NCI-H82 treated with DMSO at 0.1 percent for 48 hours (cell line): ENCODE data around the gene AFAP1L1.

ENCODE experiments used
- DNase-seq: peaks from one replicate; lab custom pipeline; 2025; ENCODE audit not compliant: unreplicated experiment; lab: John Stamatoyannopoulos, UW

AFAP1L1 gene

DNA sequence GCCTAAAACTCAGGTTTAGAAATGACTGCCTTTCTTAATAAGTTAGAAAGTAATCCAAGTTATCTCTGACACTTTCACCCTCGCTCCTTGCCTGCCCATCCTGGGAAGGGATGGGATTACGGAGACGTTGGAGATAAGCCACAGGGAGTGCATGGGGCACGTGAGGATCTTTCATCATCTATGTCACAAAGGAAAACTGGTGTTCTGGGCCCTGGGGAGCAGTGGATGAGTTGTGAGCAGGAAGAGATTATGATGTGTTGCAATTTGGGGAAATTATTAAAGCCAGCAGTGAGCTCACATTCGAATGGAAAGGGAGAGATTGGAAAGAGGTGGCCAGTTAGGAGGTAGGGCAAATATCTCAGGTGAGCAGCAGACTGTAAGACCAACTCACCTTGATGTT is 12.8 kb downstream of the AFAP1L1 start:
- no peak for DNase-seq

DNA sequence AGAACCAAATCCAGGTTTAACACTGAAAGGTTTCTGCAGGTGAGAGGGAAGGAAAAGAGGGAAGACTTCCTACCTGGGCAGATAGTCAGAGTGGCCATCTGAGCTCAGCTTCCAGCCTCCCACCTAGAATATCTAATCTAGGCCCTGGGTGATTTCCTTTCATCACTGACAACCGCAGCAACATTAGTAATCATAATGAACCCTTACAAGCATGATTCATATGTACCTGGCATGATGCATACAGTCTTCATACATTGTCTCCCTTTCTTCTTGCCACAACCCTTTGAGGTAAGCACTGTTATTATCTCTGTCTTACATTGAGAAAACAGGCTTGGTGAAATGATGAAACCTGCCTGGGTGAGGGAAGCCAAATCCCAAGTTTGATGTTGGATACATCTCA is 13.5 kb downstream of the AFAP1L1 start:
- DNase-seq, result no peak

DNA sequence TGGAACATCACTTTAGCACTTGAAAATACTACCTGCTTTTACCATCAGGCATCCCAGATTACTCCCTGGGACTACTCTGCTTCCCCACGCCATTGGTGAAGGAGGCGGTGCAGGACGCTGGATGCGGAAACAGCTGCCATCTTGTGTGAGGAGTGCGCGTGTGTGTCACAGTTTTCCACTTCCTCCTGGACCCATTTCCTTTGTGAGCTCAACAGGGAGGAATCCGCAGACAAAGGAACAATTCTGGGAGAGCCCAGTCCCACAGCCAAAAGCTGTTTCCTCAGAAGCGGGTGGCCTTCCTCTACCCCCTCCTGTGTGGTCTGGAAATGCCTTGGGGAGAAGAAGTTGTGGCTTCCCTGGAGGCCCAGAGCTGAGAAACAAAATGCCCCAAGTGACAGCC is 16.8 kb downstream of the AFAP1L1 start:
- no peak for DNase-seq

DNA sequence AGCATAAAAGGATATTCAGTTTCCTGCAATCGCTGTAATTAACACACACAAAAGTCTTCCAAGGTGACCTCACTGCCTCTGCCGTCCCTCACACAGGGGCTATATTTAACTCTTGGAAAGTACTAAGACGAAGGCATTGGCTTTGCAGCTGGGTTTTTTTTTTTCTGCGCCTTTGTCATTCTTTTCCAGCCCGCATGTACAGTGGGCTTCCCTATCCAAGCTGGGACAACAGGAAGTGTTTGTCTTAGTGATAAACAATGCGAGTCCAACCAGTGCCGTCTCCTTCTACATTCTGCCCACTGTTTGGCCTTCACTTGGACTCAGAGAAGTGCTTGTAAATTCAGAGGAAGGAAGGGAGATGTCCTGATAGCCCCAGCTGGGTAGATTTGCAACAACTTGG is 17.6 kb downstream of the AFAP1L1 start:
- DNase-seq, result no peak

DNA sequence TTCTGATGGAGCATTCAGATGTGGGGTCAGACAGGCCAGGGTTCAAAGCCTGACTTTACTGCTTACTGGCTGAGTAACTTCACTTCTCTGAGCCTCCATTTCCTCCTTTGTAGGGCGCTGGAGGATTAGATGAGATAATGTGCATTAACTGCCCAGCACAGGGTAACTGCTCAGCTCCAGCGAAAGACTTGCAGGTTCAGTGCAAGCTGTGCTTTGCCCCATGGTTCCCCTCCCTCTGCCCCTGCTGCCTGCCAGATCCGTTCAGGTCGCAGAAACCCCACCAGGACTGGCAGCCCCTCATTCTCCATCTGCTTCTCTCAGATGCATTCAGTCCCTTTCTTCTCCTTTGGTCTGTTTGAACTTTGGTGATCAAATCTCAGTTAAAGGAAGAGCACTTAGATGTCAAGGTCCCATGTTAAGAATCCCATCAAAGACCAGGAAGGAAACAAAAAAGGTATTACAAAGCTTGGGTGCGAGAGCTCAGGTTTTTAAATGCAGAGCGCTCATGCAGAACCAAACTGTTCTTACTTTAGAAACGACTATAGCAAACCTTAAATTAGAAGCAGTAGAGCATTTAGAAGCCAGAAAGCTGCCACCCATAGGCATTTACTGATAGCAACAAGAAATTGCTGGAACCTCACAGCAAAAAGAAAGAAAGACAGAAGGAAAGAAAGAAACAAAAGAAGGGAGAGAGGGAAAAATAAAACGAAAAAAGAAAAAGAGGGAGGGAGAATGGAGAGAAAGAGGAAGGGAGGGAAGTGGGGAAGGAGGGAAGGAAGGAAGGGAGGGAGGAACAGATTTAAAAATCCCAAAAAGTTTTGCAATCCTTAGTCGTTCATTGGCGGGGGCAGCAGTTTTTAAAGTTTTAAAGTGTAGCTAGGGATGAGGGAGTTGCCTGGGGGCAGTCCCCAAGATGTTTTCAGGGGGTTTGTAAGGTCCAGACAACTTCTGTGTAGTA is 23.5 kb downstream of the AFAP1L1 start:
- no peak for DNase-seq

DNA sequence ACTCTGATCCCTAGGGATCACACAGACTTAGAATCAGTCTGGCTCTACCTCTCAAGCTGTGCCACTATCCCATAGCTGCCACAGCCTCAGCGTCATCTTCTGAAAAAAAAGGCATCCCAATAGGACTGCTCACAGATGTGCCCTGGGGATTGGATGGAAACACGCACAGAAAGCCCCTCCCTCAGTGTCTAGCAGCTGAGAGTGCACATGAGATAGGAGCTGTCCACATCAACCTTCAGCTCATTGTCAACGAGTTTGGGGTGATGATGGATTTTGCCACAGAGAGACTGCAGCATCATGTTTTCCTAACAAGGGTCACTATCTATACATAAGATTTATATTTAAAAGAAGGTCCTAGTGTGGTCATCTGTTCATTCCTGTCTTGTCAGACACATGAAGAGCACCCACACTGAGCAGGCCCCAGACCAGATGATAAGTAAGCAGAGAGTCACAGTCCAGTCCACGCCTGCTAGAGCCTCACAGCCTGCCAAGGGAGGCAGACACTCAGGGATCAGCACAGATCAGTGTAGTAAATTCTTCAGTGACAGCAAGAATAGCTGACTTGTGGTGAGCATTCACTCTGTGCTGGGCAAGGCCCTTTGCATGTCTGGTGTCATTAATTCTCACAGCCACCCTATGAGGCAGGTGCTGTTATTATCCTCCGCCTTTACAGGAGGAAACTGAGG is 25.8 kb downstream of the AFAP1L1 start:
- DNase-seq, result no peak

DNA sequence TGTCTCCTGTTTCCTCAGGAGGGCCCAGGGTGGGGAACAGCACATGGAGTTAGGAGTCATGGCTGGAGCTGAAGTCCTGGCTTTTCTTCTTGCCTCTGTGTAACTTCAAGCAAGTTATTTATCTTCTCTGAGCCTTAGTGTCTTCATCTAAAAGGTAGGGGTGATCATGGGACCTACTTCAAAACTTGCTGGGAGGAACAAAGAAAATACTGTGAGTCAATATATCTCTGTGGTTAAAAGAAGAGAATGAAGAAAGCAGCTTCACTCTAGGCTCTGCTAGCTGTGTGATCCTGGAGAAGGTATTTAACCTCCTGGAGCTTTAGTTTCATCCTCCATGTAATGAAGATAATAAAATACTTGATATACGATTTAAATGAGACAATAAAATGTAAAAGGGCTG is 26.5 kb downstream of the AFAP1L1 start:
- DNase-seq, result no peak

DNA sequence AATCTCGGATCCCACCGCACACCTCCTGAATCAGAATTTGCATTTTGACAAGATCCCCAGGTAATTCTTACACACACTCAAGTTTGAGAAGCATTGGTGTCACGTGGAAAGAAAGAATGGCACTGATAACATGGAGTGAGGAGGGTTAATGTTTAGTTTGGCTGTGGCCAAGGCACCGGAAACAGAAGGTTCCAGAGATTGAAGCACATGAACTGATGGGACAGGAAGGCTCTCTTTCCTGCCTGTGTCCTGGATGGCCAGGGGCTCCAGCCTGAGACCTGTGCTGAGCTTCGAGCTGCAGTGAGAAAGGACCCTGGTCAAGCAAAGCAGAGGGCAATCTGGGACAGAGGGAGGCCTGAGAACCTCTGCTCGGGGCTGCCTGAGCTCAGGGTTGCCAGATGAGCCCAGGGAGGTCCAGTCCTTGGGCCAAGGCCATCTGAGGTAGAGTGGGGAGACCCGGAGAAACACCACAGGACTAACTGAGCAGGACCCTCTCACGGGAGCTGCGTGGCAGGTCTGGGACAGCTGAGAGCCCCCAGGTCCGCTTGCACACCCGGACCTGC is 27.3 kb downstream of the AFAP1L1 start:
- no peak for DNase-seq

DNA sequence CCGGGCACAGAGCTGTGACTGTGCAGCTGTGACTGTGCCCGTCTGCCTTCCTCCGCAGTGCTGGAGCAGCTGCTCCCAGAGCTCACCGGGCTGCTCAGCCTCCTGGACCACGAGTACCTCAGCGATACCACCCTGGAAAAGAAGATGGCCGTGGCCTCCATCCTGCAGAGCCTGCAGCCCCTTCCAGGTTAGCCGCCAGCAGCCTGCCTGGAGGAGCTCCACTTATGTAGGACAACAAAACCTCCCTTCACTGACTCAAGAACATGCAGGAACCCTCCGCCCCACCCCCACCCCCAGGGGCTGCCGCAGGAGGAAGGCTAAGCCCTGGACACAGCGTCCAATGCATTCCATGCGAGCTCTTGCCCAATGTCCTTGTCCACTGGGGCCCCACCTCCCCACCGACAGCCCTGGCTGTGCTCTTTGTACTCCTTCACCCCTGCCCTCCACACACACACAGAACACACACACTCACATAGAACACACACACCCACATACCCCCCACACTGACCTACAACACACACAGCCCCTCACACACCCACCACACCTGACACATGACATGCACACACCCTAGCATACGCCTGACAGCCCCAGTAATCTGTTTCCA is 27.9 kb downstream of the AFAP1L1 start:
- DNase-seq, result no peak

DNA sequence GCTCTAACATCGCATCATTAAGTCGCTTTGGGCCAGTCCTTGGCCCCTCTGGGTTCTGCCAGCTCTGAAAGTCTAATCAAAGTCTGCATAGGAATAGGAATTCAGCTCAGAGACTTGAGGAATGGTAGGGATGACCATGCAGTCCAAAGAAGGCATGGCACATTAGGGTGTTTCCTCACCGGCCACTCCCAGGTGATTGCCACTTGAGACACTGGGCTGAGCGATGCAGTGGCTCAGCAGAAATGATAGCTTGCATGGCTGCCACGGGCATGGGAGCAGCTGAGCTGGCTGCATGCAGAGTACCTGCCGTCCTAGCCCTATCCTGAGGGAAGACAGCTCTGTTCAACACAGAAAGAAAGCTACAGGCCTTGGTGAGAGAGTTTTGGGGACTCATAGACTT is 28.8 kb downstream of the AFAP1L1 start:
- DNase-seq, result no peak

DNA sequence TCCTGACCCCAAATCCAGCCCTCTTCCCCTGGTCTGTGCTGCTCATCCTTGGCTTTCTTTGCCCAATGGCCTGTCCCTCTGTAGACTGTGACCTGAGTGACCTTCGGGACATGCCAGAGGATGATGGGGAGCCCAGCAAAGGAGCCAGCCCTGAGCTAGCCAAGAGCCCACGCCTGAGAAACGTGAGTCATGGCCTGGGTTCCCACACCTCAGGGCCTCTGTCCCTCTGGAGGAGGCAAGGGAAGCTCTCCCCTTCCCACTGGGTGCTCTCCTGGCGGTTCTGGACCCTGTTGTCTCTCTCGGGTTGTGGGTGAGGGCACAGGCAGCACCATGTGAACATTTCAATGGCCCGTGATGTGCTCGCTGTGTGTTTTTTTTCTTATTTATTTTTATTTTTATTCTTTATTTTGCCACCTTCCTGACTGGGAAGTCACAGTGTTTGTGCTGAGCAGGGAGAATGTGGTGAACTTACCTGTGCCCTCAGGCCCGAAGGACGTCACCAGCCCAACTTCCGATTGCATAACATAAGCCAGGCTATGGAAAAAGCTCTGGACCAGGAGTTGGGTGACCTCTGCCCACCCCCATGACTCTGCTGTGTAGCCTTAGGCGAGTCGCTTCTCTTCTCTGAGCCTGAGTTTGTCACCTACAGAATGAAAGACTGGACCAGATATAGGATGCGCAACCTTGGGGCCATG is 29.5 kb downstream of the AFAP1L1 start:
- DNase-seq, result no peak

DNA sequence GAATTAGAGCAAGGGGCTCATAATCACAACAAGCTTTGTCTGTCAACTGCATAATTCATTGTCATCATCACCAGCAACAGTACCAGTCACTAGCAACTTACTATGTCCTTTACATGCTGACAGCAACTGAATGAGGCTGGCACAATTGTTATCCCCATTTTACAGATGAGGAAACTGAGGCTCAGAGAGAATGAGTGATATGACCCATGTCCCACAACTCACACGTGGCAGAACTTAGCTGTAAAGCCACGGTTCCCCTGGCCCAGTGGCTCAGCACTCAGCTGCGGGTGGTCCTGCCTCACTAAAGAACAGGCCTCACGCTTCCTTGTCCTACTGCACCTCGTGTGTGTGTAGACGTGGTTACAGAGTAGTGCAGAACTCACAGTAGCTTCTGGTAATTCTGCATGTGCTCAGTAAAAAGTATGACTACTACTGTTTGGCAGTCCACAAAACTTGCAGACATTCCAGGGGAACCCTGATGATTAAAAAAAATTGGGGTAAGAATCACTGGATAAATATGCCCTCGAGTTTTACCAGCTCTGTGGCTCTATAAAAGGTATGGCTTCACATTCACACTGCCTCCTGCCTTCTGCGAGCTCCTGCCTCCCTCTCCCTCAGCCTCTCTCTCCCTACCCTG is 30.2 kb downstream of the AFAP1L1 start:
- no peak for DNase-seq

DNA sequence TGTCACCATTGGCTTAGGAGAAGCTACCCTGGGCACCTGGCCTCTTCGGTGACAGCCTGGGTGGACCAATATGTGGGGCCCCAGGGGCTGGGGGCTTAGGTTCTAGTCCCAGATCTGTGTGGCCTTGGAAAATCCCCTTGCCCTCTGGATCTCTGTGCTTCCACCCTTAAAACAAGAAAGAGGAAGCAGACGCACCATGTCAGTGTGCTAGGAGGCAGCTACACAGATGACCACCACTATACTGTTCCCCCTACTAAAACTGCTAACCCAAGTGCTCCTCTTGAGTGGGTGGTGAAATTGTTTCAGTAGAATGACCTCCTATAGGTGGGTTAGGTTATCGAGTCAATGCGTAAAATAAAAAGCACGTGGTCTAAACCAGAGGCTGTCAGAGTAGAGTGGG is 31.0 kb downstream of the AFAP1L1 start:
- DNase-seq, result no peak

DNA sequence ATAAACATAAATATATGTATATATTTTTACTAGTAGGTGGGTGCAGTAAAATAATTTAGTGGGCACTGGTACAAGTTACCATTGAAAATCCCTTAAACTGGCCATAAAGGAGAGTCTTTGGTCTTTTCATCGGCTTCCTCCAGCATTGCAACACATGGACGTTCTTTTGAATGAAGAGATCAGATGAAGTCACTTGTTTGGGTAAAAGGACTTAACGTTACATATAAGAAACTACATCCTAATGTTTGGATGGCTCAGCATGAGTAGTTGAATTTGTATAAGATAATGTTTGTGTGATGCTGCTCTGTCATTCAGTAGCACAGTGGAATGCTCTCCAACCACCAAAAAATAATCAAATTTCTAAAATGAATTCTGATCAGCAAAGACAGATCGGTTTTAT is 31.6 kb downstream of the AFAP1L1 start:
- DNase-seq, result no peak

DNA sequence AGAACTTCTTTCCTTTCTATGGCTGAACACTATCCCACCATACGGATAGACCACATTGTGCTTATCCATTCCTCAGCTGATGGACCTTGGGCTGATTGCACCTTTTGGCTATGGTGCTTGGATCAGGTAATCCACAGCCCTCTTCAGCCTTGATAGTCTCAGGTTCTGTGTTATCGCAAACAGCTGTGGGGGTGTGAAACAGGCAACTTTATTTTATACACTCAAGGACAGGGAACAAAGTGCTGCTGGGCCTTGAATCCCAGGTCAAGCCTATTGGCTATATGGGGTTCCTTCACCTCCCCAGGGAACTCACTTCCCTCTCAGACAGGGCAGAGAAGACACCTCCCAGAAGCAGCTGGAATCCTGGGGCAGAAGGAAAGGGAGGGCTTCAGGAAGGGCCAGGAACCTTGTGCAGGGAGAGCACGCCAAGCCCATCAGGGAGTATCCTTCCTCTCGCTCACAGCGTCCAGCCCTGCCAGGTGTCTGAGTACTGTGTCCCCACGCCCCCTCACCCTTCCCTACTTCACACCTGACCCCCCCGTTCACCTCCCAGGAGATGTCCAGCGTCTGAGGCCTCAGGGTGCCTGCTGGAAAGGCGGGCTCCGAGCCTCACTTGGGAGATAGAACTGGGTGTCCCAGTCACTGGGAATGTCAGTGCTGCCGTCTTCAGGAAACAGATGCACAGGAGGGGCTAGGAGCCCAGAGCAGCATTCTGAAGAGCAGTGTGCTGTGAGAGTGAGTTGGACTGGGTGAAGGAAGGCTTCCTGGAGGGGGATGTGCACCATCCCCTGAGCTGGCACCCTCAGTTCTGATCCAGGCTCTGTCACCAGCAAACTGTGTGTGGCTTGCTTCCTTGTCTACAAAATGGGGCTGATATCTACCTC is 32.8 kb downstream of the AFAP1L1 start:
- no peak for DNase-seq

DNA sequence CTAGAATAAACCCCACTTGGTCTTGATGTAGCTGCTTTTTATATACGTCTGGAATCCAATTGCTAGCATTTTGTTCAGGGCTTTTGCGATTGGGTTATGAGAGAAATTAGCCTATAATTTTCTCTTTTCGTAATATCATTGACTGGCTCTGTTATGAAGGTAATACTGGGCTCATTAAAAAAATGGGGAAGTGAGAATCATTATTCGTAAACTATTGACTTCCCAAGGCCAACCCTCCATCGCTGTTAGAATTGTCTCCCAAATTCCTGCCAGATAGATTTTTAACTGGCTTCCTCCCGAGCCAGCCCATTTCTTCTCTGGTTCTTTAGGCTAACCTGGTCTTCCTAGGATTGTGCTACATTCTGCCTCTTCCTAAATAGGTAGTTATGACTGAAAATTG is 37.7 kb downstream of the AFAP1L1 start:
- no peak for DNase-seq

DNA sequence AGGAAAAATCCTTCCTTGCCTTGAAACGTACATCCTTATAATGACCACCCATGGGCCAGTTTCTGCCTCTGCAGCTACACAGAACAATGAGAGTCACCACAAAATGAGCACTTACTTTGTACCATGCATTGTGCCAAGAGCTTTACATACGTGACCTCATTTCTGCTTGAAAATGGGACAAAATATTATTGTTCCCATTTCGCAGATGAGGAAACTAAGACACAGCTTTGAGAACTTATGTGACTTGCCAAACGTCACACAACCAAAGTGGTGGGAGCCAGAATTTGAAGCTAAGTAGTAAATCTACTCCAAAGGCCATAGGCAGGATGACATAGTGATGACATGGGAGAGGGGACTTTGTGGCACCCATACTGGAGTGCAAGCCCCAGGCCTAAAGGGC is 38.8 kb downstream of the AFAP1L1 start:
- DNase-seq, result no peak

DNA sequence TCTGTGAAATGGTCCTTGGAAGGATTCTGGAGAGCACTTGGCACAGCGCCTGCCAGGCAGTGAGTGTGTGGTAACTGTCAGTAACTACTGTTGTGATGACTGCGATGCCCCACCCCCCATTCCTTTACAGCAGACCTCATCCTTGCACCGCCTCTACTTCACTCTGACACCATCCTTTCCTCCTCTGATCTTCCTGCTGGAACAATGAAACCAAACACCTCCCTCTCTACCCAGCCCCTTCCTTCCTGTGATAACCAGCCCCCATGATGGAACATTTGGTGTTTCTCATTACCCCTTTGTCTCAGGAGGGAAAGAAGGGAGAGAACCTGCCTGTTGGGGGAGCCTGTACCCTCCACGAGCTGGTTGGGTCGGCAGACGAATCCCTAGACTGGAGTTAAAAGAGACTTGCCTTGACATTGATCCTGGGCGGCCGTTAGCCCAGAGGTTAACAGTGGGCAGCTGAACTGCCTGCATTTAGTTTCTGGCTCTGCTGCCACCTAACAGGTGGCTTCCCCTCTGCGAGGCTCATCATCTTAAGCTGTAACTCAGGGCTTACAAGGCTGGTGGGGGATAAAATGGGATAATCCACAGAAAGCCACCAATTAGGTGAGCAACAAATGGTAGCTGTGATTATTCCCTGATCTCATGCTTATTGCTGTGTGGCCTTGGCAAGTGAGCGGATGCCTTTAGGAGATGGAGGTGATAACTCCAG is 39.4 kb downstream of the AFAP1L1 start:
- DNase-seq, result peak; percentile 87
